ENCODE data around the gene MACROD2.
"Not testable (repeated sequence)": the region's sequence is repeated elsewhere in the genome, so short reads cannot be mapped to it uniquely, and the experiment has no call there.

MACROD2 gene

GRCh38 chr20:14418376-14418775 is 423.1 kb downstream of the MACROD2 start:
- DNase-seq = no peak

GRCh38 chr20:14422892-14423291 is 427.6 kb downstream of the MACROD2 start:
- no peak for DNase-seq

- no peak for DNase-seq
These were observed 436.3 kb downstream of the MACROD2 start for GRCh38 chr20:14431568-14431967.

- DNase-seq = no peak
These were observed 436.8 kb downstream of the MACROD2 start for GRCh38 chr20:14432085-14432484.

- DNase-seq = no peak
These were observed 437.3 kb downstream of the MACROD2 start for GRCh38 chr20:14432597-14432996.

GRCh38 chr20:14434384-14435136 is 439.2 kb downstream of the MACROD2 start:
- no peak for DNase-seq

- DNase-seq = no peak
These were observed 445.9 kb downstream of the MACROD2 start for GRCh38 chr20:14441201-14441600.

- no peak for DNase-seq
These were observed 448.8 kb downstream of the MACROD2 start for GRCh38 chr20:14444106-14444505.

- no peak for DNase-seq
These were observed 450.0 kb downstream of the MACROD2 start for GRCh38 chr20:14445310-14445709.

GRCh38 chr20:14445902-14446301 is 450.6 kb downstream of the MACROD2 start:
- no peak for DNase-seq

- DNase-seq = no peak
These were observed 451.1 kb downstream of the MACROD2 start for GRCh38 chr20:14446446-14446845.

- no peak for DNase-seq
These were observed 454.0 kb downstream of the MACROD2 start for GRCh38 chr20:14449323-14449722.

- DNase-seq = no peak
These were observed 454.9 kb downstream of the MACROD2 start for GRCh38 chr20:14450256-14450655.

- no peak for DNase-seq
These were observed 456.1 kb downstream of the MACROD2 start for GRCh38 chr20:14451458-14451857.

- DNase-seq = no peak
These were observed 457.9 kb downstream of the MACROD2 start for GRCh38 chr20:14453259-14453658.

GRCh38 chr20:14454296-14454695 is 459.0 kb downstream of the MACROD2 start:
- DNase-seq = no peak

GRCh38 chr20:14467104-14467827 is 471.9 kb downstream of the MACROD2 start:
- DNase-seq = not testable (repeated sequence)

GRCh38 chr20:14470231-14470899 is 475.0 kb downstream of the MACROD2 start:
- no peak for DNase-seq

- no peak for DNase-seq
These were observed 475.8 kb downstream of the MACROD2 start for GRCh38 chr20:14470977-14471661.

GRCh38 chr20:14477125-14477524 is 481.8 kb downstream of the MACROD2 start:
- DNase-seq = no peak

GRCh38 chr20:14478126-14478525 is 482.8 kb downstream of the MACROD2 start:
- DNase-seq = no peak

- no peak for DNase-seq
These were observed 486.5 kb downstream of the MACROD2 start for GRCh38 chr20:14481863-14482262.

- DNase-seq = no peak
These were observed 492.9 kb downstream of the MACROD2 start for GRCh38 chr20:14488212-14488611.
